GM19397 (cell line): ENCODE results near the gene SLC18B1.

Source experiments
- ATAC-seq: cut with Tn5 transposase; IDR thresholded peaks from one replicate; pipeline ENCODE4 v1.9.1; 2021; ENCODE audit warnings: mild to moderate bottlenecking, moderate library complexity; ENCODE audit not compliant: unreplicated experiment

The SLC18B1 gene

GRCh38 chr6:132748446-132748845, 50.0 kb downstream of the SLC18B1 start:
- ATAC-seq: no peak

- ATAC-seq: no peak
Observed at GRCh38 chr6:132746048-132746447, 52.4 kb downstream of the SLC18B1 start.

- ATAC-seq: no peak
Observed at GRCh38 chr6:132742495-132742894, 55.9 kb downstream of the SLC18B1 start.

- ATAC-seq: no peak
Observed at GRCh38 chr6:132741281-132741680, 57.2 kb downstream of the SLC18B1 start.

- ATAC-seq: no peak
Observed at GRCh38 chr6:132736239-132736638, 62.2 kb downstream of the SLC18B1 start.

- ATAC-seq: no peak
Observed at GRCh38 chr6:132734694-132735236, 63.7 kb downstream of the SLC18B1 start.

- no peak for ATAC-seq
Observed at GRCh38 chr6:132733814-132734213, 64.6 kb downstream of the SLC18B1 start.

GRCh38 chr6:132733283-132733682, 65.2 kb downstream of the SLC18B1 start:
- ATAC-seq: no peak

GRCh38 chr6:132731086-132731485, 67.4 kb downstream of the SLC18B1 start:
- ATAC-seq: no peak

GRCh38 chr6:132730560-132730959, 67.9 kb downstream of the SLC18B1 start:
- ATAC-seq: no peak

GRCh38 chr6:132728616-132729015, 69.8 kb downstream of the SLC18B1 start:
- no peak for ATAC-seq

GRCh38 chr6:132726608-132726975, 71.8 kb downstream of the SLC18B1 start:
- ATAC-seq: no peak

GRCh38 chr6:132725947-132726607, 72.4 kb downstream of the SLC18B1 start:
- ATAC-seq: peak; percentile 85

GRCh38 chr6:132725471-132725870, 73.0 kb downstream of the SLC18B1 start:
- peak; percentile 19 for ATAC-seq

- no peak for ATAC-seq
Observed at GRCh38 chr6:132719736-132720448, 78.5 kb downstream of the SLC18B1 start.
